ENCODE measurements around the gene DNM1L.
"Not testable (repeated sequence)": the region's sequence is repeated elsewhere in the genome, so short reads cannot be mapped to it uniquely, and the experiment has no call there.

The DNM1L gene

DNA sequence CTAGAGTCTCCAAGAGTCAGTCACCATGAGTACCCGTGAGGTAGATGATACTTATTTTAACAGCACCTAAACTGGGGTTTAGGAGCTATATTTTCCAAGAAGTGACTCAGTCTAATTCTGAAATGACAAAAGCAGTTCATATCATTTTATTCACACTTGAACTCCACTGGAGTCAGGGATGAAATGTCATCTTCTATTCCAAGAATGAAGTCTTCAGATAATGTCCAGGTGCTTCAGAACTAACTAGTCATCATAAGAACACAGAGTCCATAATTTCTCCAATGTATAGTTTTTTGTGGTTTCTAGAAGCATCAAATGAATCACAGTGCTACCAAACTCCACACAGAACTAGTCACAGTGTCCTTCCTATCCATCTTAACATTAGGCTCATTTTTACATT, 13.3 kb downstream of the DNM1L start:
- Histone ChIP-seq H3K79me2 (peaks cover 60% of the 10 kb centered on the region), H3K4me1 (peaks cover 8% of the 10 kb centered on the region), H3K9me3 (ENCODE audit: control insufficient read depth, low read length) (no peaks in the 10 kb centered on the region), H3K9ac (no peak overlapping the region), H3K4me3 (ENCODE audit: low read depth, low read length) (no peak overlapping the region), H3K36me3 (ENCODE audit: control insufficient read depth, insufficient read depth, low read length) (no peaks in the 10 kb centered on the region), H3K27me3 (ENCODE audit: control insufficient read depth, insufficient read depth, low read length) (no peaks in the 10 kb centered on the region), H3K27ac (no peak overlapping the region), H2AFZ (no peak overlapping the region), H3K4me2 (ENCODE audit: low read length) (no peak overlapping the region)
- TF ChIP-seq, protein P1, sequence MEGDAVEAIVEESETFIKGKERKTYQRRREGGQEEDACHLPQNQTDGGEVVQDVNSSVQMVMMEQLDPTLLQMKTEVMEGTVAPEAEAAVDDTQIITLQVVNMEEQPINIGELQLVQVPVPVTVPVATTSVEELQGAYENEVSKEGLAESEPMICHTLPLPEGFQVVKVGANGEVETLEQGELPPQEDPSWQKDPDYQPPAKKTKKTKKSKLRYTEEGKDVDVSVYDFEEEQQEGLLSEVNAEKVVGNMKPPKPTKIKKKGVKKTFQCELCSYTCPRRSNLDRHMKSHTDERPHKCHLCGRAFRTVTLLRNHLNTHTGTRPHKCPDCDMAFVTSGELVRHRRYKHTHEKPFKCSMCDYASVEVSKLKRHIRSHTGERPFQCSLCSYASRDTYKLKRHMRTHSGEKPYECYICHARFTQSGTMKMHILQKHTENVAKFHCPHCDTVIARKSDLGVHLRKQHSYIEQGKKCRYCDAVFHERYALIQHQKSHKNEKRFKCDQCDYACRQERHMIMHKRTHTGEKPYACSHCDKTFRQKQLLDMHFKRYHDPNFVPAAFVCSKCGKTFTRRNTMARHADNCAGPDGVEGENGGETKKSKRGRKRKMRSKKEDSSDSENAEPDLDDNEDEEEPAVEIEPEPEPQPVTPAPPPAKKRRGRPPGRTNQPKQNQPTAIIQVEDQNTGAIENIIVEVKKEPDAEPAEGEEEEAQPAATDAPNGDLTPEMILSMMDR (IDR thresholded peaks at IDR 0.05): no peak

DNA sequence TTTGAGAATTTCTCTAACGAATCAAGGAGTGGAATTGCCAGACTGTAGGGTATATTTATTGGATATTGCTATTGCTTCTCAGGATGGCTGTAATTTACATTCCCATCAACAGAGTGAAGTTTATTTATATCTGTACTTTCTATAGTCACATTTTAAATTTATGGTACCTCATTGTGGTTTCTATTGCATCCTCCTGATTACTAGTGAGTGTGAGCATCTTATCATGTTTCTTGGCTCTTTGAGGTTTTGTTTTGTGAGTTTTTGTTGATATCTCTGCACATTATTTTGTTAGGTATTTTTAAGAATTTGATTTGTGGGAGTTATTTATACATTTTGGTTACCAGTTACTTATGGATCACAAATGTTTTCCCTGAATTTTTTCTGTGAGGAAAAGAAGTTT, 13.9 kb downstream of the DNM1L start:
- no peak overlapping the region for H3K27ac ChIP-seq
- no peak overlapping the region for H3K4me3 ChIP-seq (ENCODE audit: low read depth, low read length)
- H3K27me3 ChIP-seq (ENCODE audit: control insufficient read depth, insufficient read depth, low read length): no peaks in the 10 kb centered on the region
- TF ChIP-seq, protein P1 (IDR thresholded peaks at IDR 0.05): no peak
- H3K9me3 ChIP-seq (ENCODE audit: control insufficient read depth, low read length): no peaks in the 10 kb centered on the region
- no peaks in the 10 kb centered on the region for H3K36me3 ChIP-seq (ENCODE audit: control insufficient read depth, insufficient read depth, low read length)
- no peak overlapping the region for H2AFZ ChIP-seq
- no peak overlapping the region for H3K4me2 ChIP-seq (ENCODE audit: low read length)
- peaks cover 57% of the 10 kb centered on the region for H3K79me2 ChIP-seq
- no peak overlapping the region for H3K9ac ChIP-seq
- H3K4me1 ChIP-seq: peaks cover 9% of the 10 kb centered on the region

DNA sequence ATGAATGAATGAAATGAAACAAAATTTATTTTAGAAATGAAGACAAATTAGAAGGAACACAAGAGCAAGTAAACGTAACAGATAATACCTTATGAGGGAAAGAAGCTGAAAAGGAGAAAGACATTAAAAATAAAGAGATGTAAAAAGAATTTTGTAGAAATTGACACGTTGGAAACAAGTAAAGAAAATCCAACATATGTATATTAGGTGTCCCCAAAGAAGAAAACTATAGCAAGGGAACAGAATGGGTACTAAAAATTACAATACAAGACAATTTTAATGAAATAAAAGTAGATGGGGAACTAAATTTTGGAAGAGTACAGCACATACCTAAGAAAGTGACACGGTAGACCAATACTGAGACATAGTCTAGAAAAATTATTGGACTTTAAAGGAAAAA, 16.7 kb downstream of the DNM1L start:
- Histone ChIP-seq H3K9ac (no peak overlapping the region), H3K4me2 (ENCODE audit: low read length) (no peak overlapping the region), H3K27me3 (ENCODE audit: control insufficient read depth, insufficient read depth, low read length) (no peaks in the 10 kb centered on the region), H3K4me1 (peaks cover 5% of the 10 kb centered on the region), H3K27ac (no peak overlapping the region), H3K4me3 (ENCODE audit: low read depth, low read length) (no peak overlapping the region), H3K79me2 (peaks cover 39% of the 10 kb centered on the region), H2AFZ (no peak overlapping the region), H3K36me3 (ENCODE audit: control insufficient read depth, insufficient read depth, low read length) (no peaks in the 10 kb centered on the region), H3K9me3 (ENCODE audit: control insufficient read depth, low read length) (no peaks in the 10 kb centered on the region)
- TF ChIP-seq, protein P1 (IDR thresholded peaks at IDR 0.05): no peak

DNA sequence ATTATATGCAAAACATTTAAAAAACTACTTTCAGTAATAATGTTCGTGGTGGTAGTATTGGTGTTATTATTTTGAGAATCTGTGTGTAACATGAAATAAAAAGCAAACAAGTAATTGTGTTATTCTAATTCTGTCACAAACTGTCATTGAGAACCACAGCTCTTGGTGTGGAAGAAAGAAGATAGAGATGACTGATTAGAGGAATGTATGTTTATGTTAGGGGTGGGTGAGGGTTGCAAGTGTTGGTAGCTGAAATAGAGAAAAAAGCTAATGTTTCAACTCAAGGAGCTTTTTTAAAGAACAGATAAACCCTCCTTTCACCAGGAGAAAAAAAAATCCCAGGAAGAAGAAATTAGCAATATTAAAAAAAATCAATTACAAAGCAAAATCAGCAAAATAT, 18.3 kb downstream of the DNM1L start:
- Histone ChIP-seq H3K9me3 (ENCODE audit: control insufficient read depth, low read length) (no peaks in the 10 kb centered on the region), H3K4me1 (peaks cover 5% of the 10 kb centered on the region), H3K36me3 (ENCODE audit: control insufficient read depth, insufficient read depth, low read length) (no peaks in the 10 kb centered on the region), H3K27me3 (ENCODE audit: control insufficient read depth, insufficient read depth, low read length) (no peaks in the 10 kb centered on the region), H3K79me2 (peaks cover 30% of the 10 kb centered on the region), H3K9ac (no peak overlapping the region), H3K27ac (no peak overlapping the region), H3K4me2 (ENCODE audit: low read length) (peak overlapping the region; percentile 34), H3K4me3 (ENCODE audit: low read depth, low read length) (no peak overlapping the region), H2AFZ (no peak overlapping the region)
- TF ChIP-seq, protein P1 (IDR thresholded peaks at IDR 0.05): no peak

DNA sequence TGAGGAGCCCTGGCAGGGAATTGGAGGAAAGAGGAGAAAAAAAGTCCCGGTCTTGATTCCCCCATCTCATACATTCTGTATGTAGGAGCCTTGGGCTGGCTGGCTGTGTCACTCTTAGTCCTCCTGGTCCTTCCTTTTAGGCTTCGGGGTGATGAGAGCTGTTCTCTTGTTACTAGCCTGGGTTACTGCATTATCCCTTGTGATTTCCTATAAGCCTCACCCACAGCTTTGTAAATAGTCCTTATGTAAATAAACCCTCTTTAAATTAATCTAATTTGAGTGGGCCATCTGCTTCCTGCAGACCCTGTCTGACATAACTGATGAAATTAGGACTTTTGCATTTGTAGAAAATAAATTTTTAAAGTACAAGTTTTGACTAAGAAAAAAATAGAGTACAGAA, 19.2 kb downstream of the DNM1L start:
- H3K27me3 ChIP-seq (ENCODE audit: control insufficient read depth, insufficient read depth, low read length): no peaks in the 10 kb centered on the region
- TF ChIP-seq, protein P1 (IDR thresholded peaks at IDR 0.05): no peak
- H3K4me1 ChIP-seq: peaks cover 5% of the 10 kb centered on the region
- no peak overlapping the region for H3K4me3 ChIP-seq (ENCODE audit: low read depth, low read length)
- H3K36me3 ChIP-seq (ENCODE audit: control insufficient read depth, insufficient read depth, low read length): no peaks in the 10 kb centered on the region
- H3K9me3 ChIP-seq (ENCODE audit: control insufficient read depth, low read length): no peaks in the 10 kb centered on the region
- no peak overlapping the region for H3K9ac ChIP-seq
- peaks cover 30% of the 10 kb centered on the region for H3K79me2 ChIP-seq
- no peak overlapping the region for H2AFZ ChIP-seq
- H3K27ac ChIP-seq: no peak overlapping the region
- H3K4me2 ChIP-seq (ENCODE audit: low read length): no peak overlapping the region

DNA sequence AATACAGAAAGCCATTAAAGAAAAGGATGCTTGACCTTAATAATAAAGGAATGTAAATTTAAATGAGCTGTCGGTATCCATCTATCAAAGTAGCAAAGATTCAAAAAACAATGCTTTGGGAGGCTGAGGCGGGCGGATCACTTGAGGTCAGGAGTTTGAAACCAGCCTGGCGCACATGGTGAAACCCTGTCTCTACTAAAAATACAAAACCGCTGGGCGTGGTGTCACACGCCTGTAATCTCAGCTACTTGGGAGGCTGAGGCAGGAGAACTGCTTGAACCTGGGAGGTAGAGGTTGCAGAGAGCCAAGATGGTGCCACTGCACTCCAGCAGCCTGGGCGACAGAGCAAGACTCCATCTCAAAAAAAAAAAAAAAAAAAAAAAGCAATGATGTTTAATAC, 20.3 kb downstream of the DNM1L start:
- not testable (repeated sequence) for H3K36me3 ChIP-seq (ENCODE audit: control insufficient read depth, insufficient read depth, low read length); H2AFZ ChIP-seq; H3K9ac ChIP-seq; H3K4me2 ChIP-seq (ENCODE audit: low read length); H3K27ac ChIP-seq; H3K9me3 ChIP-seq (ENCODE audit: control insufficient read depth, low read length); H3K27me3 ChIP-seq (ENCODE audit: control insufficient read depth, insufficient read depth, low read length); H3K4me1 ChIP-seq; H3K4me3 ChIP-seq (ENCODE audit: low read depth, low read length)
- peaks cover 22% of the 10 kb centered on the region for H3K79me2 ChIP-seq

All from parathyroid adenoma (tissue), 2 donors.